ENCODE data around the gene PSMD5.

The PSMD5 gene

GRCh38 chr9:120874226-120875194 lies 31.8 kb upstream of the PSMD5 start:
- no peak for DNase-seq

GRCh38 chr9:120873512-120873911 lies 30.8 kb upstream of the PSMD5 start:
- DNase-seq = no peak

DNA sequence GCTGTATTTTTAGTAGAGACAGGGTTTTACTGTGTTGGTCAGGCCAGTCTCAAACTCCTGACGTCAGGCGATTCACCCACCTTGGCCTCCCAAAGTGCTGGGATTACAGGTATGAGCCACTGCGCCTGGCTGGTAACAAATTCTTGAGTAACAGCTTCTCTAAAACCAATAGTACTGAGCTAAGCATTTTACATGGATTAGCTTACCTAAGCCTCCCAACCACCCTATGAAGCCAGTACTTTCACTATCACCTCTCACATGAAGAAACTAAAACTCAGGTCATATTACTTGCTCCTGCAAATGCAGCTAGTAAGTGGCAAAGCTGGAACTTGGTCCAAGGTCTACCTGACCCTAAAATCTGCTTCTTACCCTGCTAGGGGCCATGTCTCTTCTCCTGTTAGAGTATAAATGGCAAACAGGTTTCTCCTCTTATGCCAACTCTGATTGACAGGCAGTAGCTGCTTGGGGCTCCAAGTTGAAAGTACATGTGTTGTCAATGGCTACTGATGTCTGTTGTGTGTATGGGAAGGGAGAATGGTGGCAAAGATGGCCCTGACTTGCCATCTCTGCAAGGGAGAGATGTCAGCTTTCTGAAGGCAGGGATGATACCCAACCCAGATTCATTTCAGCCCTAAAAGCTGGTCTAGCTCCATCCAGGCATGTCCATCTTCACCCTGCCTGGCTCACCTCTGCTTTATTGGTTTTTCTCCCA lies 30.2 kb upstream of the PSMD5 start:
- DNase-seq = no peak

- peak in 3 of 4 experiments; percentile 35 to 57 (median 45) for DNase-seq
These were observed 27.5 kb upstream of the PSMD5 start for GRCh38 chr9:120870206-120870605.

DNA sequence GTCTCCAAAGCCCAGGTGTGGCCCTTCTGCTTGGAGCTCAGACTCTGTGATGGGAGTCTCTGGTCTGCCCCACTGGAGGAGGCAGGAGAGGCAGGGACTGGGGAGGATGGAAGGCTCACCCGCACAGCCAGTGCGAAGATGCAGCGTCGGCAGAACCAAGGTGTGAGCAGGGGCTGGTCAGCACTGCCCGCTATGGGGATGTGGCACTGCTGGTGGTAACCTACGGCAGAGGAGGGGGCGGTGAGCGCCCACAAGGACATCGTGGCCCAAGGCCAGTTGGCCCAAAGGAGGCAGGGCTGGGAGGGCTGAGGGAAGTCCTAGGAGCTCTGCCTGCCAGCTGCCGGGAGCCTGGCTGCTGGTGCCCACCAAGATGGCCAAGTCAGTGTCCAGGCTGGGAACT lies 27.0 kb upstream of the PSMD5 start:
- DNase-seq = peak in 1 of 4 experiments; percentile 19

- no peak for DNase-seq
These were observed 26.6 kb upstream of the PSMD5 start for GRCh38 chr9:120869360-120869687.

DNA sequence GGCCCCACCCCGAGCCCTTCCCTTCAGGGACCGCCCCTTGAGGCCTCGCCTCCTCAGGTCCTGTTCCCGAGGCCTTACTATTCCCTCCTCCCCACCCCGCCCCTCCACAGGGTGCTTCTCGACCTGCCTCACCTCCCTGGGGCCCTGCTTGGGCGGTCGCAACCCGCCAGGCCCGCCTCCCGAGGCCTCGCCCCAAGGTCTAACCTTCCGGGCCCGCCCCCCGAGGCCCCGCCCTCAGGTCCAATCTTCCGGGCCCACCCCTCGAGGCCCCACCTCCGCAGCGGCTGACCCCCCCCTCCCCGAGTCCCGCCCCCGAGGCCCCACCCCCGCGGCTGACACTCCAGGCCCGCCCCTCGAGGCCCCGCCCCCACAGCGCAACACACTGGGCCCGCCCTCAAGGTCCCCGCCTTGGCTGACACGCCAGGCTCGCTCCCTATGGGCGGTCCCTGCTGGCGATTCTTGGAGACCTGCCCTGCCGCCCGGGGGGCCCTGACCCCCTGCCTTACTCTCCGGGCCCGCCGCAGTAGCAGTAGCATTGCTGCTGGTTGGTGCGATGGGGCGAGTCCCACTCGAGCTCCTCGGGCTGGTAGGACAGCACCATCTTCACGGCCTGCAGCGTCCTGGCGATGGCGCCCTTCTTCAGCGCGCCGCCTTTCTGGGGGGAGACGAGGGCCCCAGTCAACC lies 26.1 kb upstream of the PSMD5 start:
- peak; percentile 97 to 99 (median 98) for DNase-seq

GRCh38 chr9:120868339-120868675 lies 25.6 kb upstream of the PSMD5 start:
- no peak for DNase-seq

- DNase-seq = no peak
These were observed 25.1 kb upstream of the PSMD5 start for GRCh38 chr9:120867676-120868338.

DNA sequence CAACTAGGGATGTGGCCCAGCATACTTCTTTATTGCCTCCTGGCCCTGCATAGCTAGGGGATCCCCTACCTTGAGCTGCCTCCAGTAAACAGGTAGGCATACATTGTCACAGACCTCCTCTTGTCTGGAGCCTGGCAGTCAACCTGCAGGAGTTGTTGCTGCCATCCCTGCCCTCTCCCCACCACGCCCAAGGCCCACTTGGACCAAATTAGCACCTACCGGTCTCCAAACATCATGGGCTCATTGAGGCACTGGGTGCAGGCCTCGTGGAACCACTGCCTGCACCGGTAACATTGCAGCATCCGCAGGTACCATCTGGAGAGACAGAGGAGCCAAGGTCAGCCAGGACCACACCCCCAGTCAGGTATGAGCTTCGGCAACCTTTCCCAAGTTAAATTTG lies 23.9 kb upstream of the PSMD5 start:
- no peak for DNase-seq

- DNase-seq = no peak
These were observed 23.1 kb upstream of the PSMD5 start for GRCh38 chr9:120865809-120866208.

DNA sequence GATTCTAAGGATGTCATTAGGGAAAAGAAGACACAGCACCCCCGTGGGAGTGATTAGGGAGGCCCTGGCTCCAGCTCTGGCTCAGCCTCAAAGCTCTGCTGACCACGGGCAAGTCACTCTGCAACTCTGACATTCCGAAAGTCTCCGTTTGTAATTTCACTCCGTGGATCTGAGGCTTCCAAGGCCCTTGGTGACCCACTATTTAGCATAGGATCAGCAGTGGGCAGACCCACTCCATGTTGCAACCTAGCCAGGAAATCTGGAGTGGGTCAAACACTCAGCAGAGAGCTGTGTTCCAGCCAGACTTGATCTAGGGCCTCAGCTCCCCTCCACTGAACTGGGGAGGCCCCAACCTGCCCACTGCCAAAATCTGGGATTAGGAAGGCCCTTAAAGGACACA lies 22.5 kb upstream of the PSMD5 start:
- no peak for DNase-seq

DNA sequence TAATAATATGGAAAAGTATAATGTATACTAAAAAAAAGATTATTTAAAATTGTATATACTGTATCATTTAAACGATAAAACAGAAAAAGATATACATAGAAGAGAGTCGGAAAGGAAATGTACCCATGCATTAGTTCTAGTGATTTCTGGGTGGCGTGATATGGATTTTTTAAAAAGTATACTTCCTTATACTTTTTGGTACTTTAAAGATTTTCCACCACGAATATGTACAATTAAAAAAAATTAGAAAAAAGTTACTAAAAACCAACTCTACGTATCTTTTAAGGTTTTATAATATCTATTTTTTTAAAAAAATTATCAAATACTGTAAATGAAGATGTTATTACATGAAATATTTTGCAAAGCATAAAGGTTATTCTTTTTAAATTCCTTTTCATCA lies 22.0 kb upstream of the PSMD5 start:
- no peak for DNase-seq

- no peak for DNase-seq
These were observed 21.1 kb upstream of the PSMD5 start for GRCh38 chr9:120863833-120864232.

- DNase-seq = peak in 2 of 4 experiments; percentile 20 to 24
These were observed 19.7 kb upstream of the PSMD5 start for GRCh38 chr9:120862452-120862851.

DNA sequence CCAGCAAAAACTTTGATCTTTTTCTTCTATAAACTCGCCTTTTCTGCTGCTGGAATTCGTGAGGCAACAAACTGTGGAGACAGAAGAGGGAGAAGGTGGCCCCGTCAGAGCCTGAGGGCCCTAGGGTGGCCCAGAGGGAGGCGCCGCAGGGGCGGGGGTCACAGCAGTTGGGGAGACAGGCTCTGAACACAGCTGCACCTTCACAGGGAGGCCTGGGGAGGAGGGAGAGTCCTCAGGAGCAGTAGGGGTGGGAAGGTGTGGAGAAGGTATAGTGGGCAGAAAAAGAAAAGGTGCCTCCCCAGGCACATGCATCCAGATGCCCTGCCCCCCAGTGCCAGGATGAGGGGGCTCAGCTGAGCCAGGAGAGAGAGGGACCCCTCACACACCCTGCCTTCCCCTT lies 19.2 kb upstream of the PSMD5 start:
- no peak for DNase-seq

- DNase-seq = no peak
These were observed 17.4 kb upstream of the PSMD5 start for GRCh38 chr9:120860083-120860482.

- DNase-seq = no peak
These were observed 16.6 kb upstream of the PSMD5 start for GRCh38 chr9:120859361-120859760.

GRCh38 chr9:120857902-120858301 lies 15.2 kb upstream of the PSMD5 start:
- no peak for DNase-seq

DNA sequence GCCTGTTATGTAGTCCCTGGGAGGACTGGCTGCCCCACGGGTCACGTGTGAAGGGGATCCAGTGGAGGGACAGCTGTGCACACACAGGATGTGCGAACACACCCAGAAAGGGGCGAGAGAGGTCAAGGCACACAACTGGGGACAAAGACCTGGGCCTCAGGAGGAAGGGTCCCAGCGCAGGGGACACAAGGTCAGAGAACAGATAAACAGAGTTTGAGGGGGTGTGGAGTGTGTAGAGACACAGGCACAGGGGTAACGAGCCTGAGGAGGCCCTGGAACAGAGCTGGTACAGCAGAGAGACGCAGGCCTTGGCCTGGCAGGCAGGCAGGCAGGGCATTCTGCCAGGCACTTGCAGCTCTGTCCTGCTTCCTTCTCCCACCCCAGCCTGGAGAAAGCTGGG lies 14.8 kb upstream of the PSMD5 start:
- DNase-seq = no peak

DNA sequence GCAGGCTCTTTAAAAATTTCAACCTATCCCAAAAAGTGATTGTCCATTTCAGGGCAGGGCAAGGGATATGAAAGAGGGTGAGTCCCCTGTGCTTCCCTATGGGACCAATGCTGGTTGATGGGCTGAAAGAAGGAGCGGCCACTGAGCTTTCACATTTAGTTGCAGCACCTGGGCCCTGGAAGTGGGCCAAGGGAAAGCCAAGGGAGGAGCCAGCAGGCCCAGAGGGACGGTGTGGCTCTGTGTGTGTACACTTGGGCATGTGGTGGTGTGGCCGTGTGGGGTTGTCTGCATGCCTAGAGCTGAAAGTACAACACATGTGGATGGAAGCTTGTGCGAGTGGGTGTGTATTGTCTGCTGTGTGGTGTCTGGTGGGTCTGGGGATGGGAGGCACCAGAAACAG lies 14.0 kb upstream of the PSMD5 start:
- DNase-seq = no peak

DNA sequence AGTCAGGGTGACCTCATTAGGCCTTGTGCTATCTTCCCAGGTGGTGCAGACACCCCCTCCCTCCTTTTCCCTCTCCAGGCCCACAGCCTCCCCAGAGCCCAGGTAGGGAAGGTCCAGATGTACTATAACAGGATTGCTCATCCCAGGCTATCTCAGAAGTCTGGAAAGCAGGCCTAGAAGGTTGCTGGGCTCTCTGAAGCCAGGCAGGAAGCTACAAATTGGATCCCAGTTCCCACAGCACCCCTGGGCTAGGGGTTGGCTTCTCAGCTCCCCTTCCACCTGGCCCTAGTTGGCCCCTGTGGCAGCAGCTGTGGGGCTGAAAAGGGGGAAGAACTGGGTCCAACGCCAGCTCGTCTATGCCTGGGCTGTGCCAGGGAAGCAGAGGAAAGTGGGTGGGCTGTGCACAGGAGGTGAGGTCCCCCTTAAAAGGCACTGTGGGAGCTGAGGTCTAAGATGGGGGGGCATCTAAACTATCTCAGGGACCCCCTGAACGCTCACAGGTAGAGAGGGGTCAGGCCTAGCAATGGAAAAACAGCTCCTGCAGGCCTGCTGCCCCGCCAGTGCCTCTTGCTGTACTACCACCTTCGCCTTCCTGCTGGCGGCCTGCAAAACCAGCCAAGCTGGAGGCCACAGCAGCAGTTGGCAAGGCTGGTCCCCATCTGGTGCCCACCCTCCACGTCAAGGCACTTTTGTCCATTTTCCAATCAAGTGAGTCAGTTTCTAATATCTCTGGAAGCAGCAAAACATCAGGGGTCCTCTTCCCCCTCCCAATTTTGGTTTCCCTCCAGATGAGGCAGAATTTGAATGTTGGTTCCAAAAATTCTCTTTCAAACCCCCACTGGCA lies 13.3 kb upstream of the PSMD5 start:
- DNase-seq = no peak

Measured in suppressor macrophage (primary cell).